GM18498 (cell line): ENCODE data around the gene NEIL1.
"Not testable (repeated sequence)": the region's sequence is repeated elsewhere in the genome, so short reads cannot be mapped to it uniquely, and the experiment has no call there.

Source experiments
- ATAC-seq: cut with Tn5 transposase; IDR thresholded peaks from one replicate; pipeline ENCODE4 v1.9.1; 2021; ENCODE audit warnings: mild to moderate bottlenecking, moderate library complexity; ENCODE audit not compliant: unreplicated experiment

NEIL1 gene

DNA sequence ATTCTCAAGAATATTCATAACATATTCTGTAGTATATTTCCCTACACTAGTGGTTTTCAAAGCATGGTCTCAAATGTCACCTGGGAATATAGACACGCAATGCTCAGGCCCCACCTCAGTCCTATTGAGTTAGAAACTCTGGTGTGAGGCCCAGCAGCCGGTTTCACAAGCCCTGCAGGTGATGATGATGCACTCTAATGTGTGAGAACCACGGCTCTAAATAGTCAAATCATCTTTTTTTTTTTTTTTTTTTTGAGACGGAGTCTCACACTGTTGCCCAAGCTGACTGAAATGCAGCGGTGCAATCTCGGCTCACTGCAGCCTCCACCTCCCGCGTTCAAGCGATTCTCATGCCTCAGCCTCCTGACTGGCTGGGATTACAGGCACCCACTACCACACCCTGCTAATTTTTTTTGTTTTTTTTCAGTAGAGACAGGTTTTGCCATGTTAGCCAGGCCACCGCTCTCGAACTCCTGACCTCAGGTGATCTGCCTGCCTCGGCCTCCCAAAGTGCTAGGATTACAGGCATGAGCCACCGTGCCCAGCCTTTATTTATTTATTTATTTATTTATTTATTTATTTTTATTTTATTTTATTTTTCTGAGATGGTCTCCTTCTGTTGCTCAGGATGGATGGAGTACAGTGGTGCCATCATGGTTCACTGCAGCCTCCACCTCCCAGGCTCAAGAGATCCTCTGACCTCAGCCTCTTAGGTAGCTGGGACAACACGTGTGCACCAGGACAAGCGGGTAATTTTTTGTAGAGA, 13.0 kb upstream of the NEIL1 start:
- ATAC-seq, result peak; percentile 51

DNA sequence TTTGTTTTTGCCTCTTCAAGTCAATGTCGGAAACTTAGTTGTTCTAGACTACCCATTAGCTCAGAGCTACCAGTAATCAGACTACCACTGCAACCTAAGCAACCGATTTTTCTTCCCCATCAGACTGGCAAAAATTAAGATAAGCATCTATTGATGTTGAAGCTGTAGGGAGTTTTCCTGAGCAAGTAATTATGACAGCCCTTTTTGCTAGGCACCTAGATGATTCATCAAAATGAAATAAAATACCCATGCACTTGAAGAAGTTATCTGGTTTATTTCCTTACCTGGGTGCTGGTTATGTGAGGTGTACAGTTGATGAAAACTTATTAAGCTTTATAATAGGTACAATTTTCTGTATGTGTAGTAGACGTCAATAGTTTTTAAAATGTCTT, 11.5 kb upstream of the NEIL1 start:
- no peak for ATAC-seq

DNA sequence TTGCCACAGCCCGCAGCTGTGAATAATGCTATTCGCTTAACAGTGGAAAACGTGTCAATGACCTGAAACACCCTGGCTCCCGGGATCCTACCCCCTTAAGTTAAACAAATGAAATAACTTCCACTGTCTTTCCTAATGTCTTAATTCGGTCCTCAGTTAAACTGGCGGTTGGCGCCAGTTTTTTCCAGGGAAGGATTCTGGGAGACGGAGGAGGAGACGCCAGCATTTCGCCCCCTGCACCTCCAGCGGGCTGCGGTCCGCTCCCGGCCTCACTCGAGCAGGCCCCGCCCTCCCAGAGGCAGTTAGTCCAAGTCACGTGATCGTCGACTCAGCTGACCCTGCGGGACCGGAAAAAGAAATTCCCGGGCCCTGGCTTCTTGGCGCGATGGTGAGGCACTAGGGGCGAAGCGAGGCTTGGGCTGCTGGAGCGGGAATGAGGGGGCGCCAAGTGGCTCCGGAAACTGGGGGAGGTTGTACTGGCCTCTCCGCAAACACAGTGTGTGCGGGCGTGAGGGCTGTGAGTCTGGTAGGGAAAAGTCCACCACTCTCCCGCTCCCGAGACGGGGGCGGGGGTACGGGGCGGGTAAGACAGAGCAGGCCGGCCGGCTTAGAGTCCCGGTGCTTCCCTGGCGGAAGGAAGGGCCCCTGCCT, 11.0 kb upstream of the NEIL1 start, which contains the start of gene COMMD4:
TSS of gene COMMD4 (plus strand) at position 359 of the 651 bp plus-strand sequence. CDS start at position 386, 27 bp downstream.
- ATAC-seq, result peak; percentile 63

DNA sequence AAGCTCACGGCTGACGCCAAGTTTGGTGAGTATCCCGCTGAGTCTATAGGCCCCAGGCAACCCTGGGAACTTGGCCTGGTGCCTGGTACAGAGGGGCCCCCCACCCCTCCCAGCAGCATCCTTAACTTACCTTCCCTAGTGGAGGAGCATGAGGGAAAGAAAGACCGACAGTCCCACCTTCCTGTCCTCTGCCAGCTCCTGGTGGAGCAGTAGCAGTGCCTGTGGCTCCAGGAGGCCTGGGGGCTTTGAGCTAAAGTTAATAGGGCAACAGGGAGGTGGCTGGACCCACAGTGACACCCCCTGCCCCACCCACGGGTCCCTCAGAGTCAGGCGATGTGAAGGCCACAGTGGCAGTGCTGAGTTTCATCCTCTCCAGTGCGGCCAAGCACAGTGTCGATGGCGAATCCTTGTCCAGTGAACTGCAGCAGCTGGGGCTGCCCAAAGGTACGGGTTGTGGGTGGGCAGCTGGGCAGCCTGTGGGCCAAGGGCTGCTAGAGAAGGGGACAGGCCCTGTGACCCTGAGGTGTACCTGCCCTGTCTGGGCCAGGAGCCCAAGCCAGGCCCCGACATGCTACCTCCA, 8.1 kb upstream of the NEIL1 start:
- no peak for ATAC-seq

DNA sequence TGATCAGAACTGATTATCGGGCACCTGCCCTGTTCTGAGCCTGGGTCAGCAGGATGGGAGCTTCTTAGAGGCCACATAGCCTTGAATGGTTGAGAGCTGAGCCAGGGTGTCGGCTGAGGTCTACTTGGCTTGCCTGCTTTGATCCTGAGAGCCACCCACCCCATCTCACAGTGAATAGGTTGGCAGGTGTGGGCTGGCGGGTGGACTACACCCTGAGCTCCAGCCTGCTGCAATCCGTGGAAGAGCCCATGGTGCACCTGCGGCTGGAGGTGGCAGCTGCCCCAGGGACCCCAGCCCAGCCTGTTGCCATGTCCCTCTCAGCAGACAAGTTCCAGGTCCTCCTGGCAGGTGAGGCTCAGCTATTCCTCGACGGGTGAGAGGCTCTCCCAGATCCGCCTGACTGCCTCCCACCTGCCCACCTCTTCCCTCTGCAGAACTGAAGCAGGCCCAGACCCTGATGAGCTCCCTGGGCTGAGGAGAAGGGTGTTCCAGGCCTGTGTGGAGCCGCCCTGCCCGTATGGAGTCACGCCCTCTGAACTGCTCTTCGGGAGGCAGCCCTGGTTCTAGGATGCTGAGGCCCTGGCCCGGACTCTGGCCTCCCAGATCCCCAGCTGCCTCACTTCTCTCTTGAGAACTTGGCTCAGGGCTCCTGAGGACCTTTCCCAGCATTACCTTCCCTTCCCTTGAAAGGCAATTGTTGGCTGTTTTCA, 7.2 kb upstream of the NEIL1 start:
- no peak for ATAC-seq

DNA sequence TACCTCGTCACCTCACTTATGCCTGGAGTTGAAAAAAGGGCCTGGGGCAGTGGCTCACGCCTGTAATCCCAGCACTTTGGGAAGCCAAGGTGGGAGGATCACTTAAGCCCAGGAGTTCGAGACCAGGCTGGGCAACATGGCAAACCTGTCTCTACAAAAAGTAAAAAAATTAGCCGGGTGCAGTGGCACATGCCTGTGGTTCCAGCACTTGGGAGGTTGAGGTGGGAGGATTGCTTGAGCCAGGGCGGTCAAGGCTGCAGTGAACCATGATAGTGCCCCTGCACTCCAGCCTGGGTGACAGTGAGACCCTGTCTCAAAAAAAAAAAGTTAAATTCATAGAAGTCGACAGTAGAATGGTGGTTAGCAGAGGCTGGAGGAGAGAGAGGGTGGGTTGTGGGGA, 4.6 kb upstream of the NEIL1 start:
- no peak for ATAC-seq

DNA sequence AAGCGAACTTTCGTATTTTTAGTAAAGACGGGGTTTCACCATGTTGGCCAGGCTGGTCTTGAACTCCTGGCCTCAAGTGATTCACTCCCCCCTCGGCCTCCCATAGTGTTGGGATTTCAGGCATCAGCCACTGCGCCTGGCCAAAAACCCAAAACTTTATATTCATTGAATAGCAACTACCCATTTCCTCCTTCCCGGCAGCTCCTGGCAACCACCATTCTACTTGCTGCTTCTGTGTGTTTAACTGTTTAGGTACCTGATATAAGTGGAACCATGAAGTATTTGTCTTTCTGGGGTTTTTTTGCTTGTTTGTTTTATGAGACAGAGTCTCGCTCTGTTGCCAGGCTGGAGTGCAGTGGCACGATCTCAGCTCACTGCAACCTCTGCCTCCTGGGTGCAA, 2.9 kb upstream of the NEIL1 start:
- ATAC-seq, result not testable (repeated sequence)

DNA sequence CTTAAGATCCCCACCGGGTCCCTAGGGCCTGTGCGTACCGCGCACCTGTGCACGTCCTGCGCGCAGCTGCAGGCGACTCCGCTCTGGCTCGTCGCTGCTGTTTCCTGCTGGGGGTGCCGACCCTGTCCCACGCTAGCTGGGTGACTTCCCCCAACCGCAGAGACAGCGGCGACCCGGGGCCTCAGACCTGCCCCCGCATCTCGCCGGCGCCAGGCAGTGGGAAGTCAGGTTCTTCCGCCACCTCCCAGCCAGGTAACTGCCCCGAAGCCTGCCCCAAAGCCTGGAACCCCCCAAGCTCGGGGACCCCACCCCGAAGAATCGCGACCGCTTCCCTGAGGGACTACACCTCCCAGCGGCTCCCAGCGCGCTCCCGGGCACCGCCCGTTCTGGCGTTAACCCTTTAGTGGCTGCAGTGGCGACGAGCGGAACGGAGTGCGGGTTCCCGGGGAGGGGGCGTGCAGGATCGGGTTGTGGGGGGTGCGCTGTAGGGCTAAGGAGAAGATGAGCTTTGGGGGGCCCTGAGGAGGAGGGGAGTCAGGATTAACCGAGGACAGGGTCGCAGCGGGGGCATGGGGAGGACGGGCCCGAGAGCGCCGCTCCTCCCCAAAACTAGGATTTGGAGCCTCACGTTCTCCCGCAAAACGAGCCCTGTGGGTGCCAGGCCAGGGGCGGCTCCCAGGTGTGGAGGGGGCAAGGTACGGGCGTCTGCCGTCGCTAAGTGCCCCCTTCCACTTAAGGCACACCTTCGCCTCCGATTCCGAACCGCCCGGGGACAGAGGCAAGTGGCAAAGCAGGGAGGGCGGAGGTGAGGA, 589 bp downstream of the NEIL1 start:
- peak; percentile 50 for ATAC-seq

DNA sequence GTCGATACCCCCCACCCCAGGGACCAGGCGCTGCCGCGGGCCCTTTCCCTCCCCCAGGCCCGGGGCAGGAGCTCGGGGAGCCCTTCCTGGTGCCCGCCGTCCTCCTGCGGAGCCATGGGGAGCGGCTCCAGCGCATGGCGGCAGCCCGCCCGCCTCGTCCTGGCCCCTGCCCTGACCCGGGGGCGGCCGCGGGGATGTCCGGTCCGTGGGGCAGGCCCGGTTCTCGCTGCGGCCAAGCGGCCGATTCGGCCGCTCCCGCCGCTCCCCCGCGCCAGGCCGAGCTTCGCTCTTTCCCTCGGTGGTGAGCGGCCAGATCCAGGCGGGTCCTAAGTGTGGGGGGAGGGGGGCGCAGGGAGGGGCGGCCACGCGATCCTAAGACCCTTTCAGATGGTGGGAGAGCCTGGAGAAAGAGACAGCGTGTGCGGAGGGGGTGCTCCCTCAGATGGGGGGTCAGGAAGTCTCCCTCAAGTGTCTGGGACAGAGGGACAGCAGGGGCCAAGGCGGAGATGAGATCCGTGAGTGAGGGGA, 1.3 kb downstream of the NEIL1 start:
- peak; percentile 15 for ATAC-seq

DNA sequence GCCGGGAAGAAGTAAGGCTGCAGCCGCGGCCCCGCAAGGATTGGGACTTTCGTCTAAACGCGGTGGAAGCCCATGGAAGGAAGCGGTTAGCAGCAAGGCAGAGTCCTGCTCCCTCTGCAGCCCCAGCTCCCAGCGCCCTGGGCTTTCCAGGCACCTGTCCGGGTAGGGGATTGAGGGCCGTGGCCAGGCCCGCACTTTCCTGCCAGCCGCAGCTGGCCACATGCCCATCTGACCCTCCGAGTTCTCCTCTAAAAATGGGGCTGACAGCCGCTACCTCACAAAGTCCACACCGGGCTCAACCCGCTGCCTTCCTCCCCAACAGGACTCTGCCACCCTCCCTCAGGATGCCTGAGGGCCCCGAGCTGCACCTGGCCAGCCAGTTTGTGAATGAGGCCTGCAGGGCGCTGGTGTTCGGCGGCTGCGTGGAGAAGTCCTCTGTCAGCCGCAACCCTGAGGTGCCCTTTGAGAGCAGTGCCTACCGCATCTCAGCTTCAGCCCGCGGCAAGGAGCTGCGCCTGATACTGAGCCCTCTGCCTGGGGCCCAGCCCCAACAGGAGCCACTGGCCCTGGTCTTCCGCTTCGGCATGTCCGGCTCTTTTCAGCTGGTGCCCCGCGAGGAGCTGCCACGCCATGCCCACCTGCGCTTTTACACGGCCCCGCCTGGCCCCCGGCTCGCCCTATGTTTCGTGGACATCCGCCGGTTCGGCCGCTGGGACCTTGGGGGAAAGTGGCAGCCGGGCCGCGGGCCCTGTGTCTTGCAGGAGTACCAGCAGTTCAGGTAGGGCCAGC, 1.9 kb downstream of the NEIL1 start:
- no peak for ATAC-seq

DNA sequence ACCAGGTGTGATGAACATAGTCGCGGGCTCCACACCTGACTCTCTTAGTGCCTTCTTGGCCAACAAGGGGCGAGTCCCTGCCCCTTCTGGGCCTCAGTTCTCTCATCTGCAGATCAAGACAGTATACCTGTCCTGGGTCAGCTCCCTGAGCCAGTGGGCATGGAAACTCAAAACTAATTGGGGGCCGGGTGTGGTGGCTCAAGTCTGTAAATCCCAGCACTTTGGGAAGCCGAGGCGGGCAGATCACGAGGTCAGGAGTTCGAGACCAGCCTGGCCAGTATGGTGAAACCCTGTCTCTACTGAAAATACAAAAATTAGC, 2.5 kb downstream of the NEIL1 start:
- not testable (repeated sequence) for ATAC-seq

DNA sequence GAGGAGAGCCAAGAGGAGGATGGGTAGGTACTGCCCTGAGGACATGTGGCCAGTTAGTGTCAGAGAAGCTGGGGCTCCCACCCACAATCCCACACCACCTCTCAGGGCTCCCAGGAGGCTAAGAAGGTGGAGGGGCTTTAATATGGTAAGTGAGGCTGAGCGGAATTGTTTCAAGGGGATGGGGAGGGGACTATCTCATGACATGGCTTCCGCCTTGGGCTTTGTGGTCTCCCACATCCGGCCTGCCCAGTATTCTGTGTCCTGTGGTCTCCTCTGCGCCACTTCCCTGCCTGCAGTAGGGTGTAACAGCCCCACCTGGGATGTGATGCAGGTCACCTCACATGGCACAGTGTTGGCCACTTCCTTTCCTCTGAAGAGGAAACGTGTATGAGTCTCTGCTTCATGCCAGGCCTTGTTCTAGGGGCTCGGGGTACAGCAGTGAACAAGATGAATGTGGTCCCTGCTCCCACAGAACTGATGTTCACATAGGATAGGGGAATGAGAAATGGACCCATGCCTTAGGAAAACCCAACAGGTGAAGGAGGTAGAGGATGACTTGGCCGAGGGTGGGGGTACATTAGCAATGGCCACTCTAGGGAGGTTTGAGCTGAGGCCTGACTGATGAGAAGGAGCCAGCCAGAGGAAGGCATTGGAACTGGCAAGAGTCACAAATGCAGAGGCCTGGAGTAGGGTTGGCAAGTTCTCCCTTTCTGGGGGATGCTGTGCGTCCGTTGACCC, 3.2 kb downstream of the NEIL1 start:
- ATAC-seq, result no peak

DNA sequence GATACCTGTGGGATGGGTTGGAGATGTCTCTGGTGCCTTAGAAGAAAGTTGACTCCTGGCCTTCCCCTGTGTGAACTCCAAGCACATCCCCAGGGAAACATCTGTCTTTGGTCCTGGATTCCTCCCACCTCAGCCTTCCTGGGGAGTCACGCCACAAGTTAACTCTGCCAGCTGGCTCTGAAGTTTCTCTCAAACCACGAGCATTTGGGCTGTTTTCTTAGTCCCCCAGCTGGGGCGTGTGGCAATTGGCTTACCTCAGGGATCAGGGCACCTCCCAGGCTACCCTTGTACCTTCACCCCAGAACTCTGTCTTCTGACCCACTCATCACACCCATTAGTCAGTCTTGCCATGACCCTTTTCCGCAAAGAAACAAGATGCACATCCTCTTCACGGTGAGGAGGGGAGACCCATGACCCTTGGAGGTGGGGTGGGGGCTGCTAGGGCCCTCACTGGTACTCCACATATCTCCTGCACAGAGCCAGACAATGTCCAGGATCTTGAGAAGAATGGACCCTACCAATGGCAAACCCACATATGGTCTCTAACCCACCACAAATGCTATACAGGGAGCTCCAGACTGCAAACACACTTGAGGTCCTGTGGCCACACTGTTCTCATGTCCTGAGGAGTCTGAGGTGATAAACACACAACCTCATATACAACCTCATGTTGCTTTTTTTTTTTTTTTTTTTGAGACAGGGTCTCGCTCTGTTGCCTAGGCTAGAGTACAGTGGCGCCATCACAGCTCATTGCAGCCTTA, 3.9 kb downstream of the NEIL1 start:
- ATAC-seq, result no peak

DNA sequence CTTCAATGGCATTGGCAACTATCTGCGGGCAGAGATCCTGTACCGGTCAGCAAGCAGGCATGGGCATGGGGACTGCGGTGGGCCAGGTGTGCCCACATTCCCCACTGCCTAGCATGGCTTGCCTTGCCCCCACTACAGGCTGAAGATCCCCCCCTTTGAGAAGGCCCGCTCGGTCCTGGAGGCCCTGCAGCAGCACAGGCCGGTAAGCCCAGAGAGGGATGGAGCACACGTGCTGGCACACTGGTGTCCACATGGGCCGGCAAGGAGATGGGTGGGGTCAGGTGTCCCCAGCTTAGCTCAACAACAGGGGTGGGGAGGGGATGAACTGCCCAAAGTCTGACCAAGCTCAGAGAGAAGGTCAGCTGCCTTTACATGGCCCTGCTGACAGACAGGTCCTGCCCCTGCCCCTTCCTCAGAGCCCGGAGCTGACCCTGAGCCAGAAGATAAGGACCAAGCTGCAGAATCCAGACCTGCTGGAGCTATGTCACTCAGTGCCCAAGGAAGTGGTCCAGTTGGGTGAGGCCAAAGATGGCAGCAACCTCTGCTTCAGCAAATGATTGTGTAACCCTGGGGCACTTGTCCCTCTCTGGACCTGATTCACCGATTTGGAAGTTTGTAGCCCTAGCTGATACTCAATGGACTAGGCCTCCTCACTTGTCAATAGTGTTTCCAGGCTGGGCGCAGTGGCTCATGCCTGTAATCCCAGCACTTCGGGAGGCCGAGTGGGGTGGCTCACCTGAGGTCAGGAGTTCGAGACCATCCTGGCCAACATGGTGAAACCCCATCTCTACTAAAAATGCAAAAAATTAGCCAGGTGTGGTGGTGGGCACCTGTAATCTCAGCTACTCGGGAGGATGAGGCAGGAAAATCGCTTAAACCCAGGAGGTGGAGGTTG, 5.6 kb downstream of the NEIL1 start:
- ATAC-seq, result no peak

DNA sequence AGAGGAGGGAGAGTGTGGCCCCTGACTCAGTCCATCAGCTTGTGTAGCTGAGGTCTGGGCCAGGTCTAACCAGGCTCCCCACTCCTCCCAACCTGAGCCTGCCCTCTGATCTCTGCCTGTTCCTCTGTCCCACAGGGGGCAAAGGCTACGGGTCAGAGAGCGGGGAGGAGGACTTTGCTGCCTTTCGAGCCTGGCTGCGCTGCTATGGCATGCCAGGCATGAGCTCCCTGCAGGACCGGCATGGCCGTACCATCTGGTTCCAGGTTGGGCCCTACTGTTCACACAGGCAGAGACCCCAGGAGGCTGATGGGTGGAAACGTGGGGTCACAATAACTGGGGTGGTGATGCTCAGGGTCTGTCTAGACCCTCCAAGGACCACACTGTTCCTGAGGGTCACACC, 6.8 kb downstream of the NEIL1 start:
- ATAC-seq, result no peak

DNA sequence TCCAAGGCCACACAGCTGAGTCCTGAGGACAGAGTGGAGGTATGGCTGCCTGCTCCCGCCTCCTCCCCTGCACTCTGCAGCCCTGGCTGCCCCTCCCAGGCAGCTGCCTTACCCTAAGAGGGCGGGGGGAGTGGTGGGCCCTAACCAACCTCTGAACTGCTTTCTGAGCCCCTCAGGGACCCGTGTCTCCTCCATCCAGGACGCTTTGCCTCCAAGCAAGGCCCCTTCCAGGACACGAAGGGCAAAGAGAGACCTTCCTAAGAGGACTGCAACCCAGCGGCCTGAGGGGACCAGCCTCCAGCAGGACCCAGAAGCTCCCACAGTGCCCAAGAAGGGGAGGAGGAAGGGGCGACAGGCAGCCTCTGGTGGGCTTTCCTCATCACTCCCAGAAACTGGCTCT, 7.6 kb downstream of the NEIL1 start:
- no peak for ATAC-seq

DNA sequence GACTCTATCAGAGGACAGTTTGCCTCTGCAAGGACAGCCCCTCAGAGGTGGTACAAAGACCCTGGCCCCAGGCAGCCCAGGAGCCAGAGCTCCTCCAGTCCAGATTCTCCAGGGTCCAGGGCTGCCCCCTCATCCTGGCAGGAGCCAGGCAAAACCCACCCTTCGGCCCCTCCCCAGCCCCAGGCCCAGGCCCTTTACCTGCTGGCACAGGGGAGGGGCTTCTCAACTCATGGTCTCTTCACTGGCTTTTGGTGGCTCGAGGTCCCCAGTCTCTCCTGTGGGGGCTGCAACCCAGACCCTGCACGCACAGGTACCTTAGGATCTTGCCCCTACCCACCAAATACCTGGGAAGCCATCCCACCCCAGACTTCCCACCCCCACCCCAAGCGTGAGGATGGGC, 8.5 kb downstream of the NEIL1 start:
- ATAC-seq, result no peak
